ENCODE data around the gene RAB3IL1.

Gene RAB3IL1

GRCh38 chr11:61897387-61898246 is 19.7 kb downstream of the RAB3IL1 start:
- DNase-seq (ENCODE audit: low read depth): no peak
- H3K4me3 ChIP-seq (ENCODE audit: low read depth, low read length): no peak overlapping the region
- peak; percentile 90 for TF ChIP-seq CTCF (IDR thresholded peaks at IDR 0.05; ENCODE audit: control insufficient read depth, extremely low read depth, insufficient read depth)

GRCh38 chr11:61896665-61897386 is 20.5 kb downstream of the RAB3IL1 start:
- DNase-seq (ENCODE audit: low read depth): no peak
- no peak overlapping the region for H3K4me3 ChIP-seq (ENCODE audit: low read depth, low read length)
- no peak for TF ChIP-seq CTCF (IDR thresholded peaks at IDR 0.05; ENCODE audit: control insufficient read depth, extremely low read depth, insufficient read depth)

- no peak for DNase-seq (ENCODE audit: low read depth)
- TF ChIP-seq CTCF (IDR thresholded peaks at IDR 0.05; ENCODE audit: control insufficient read depth, extremely low read depth, insufficient read depth): no peak
- no peak overlapping the region for H3K4me3 ChIP-seq (ENCODE audit: low read depth, low read length)
Observed at GRCh38 chr11:61895718-61896059, 21.7 kb downstream of the RAB3IL1 start.

DNA sequence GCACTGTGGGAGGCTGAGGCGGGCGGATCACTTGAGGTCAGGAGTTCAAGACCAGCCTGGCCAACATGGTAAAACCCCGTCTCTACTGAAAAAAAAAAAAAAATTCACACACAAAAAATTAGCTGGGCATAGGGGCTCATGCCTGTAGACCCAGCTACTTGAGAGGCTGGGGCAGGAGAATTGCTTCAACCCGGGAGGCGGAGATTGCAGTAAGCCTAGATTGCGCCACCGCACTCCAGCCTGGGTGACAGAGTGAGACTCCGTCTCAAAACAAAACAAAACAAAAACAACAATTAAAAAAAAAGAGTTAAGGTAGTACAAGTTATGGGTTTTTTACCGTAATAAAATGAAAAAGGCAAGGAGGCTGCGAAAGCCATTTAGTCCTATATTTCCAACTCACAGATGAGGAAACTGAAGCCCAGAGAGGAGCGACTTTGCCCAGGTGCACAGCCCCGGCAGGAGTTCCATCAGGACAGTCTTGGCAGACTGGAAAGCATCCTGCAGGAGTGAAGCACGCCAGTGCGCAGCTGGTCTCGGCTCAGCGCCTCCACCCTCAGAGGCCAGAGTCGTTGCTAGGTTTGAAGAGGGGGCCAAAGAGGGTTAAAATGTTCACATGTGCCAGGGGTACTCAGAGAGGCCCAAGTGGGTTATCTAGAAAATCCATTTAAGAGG is 22.2 kb downstream of the RAB3IL1 start:
- no peak for TF ChIP-seq CTCF (IDR thresholded peaks at IDR 0.05; ENCODE audit: control insufficient read depth, extremely low read depth, insufficient read depth)
- H3K4me3 ChIP-seq (ENCODE audit: low read depth, low read length): no peak overlapping the region
- no peak for DNase-seq (ENCODE audit: low read depth)

DNA sequence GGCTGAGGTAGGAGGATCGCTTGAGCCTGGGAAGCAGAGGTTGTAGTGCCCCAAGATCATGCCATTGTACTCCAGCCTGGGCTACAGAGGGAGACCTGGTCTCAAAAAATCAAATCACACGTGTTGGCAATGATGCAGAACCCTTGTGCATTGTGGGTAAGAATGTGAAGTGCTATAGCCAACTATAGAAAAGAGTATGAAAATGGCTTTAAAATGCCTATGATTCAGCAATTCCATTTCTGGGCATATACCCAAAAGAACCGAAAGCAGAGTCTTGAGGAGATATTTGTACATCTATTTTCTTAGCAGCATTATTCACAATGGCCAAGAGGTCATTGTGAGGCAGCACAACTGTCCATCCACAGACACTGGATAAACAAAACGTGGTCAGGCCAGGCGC is 23.4 kb downstream of the RAB3IL1 start:
- no peak overlapping the region for H3K4me3 ChIP-seq (ENCODE audit: low read depth, low read length)
- TF ChIP-seq CTCF (IDR thresholded peaks at IDR 0.05; ENCODE audit: control insufficient read depth, extremely low read depth, insufficient read depth): no peak
- DNase-seq (ENCODE audit: low read depth): no peak

DNA sequence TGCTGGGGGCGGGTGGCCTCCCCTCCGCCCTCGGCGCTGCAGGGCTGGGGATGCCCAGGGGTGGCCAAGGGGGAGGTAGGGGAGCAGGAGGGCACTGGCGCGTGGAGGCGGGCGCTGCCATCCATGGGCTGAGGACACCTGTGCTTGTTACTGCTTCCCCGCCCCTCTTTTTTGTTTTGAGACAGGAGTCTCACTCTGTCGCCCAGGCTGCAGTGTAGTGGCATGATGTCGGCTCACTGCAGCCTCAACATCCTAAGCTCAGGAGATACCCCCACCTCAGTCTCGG is 25.3 kb downstream of the RAB3IL1 start:
- no peak for DNase-seq (ENCODE audit: low read depth)
- no peak for TF ChIP-seq CTCF (IDR thresholded peaks at IDR 0.05; ENCODE audit: control insufficient read depth, extremely low read depth, insufficient read depth)
- H3K4me3 ChIP-seq (ENCODE audit: low read depth, low read length): peak overlapping the region; percentile 74

Measured in LNCaP clone FGC (cell line).